ENCODE measurements around the gene CAPNS1.

Gene CAPNS1

GRCh38 chr19:36152019-36152351 is 12.1 kb downstream of the CAPNS1 start:
- peak overlapping the region; percentile 98 for H3K27ac ChIP-seq
- H2AFZ ChIP-seq = peak overlapping the region; percentile 92
- no peak for TF ChIP-seq CTCF (IDR thresholded peaks at IDR 0.05)
- H3K9me3 ChIP-seq (ENCODE audit: control insufficient read depth, low read length) = no peaks in the 10 kb centered on the region
- H3K79me2 ChIP-seq = peaks cover 4% of the 10 kb centered on the region
- no peaks in the 10 kb centered on the region for H3K27me3 ChIP-seq (ENCODE audit: control insufficient read depth, insufficient read depth, low read length)
- peak overlapping the region; percentile 95 for H3K9ac ChIP-seq
- peak overlapping the region; percentile 77 for H3K4me3 ChIP-seq (ENCODE audit: low read depth, low read length)
- H3K4me1 ChIP-seq = no peaks in the 10 kb centered on the region
- peak overlapping the region; percentile 71 for H3K4me2 ChIP-seq (ENCODE audit: low read length)
- no peaks in the 10 kb centered on the region for H3K36me3 ChIP-seq (ENCODE audit: control insufficient read depth, insufficient read depth, low read length)

GRCh38 chr19:36152352-36153091 is 12.7 kb downstream of the CAPNS1 start, which contains the start of gene COX7A1:
Gene COX7A1 (minus strand): TSS chr19:36152447. CDS start chr19:36152407, 40 bp downstream.
- Histone ChIP-seq H3K36me3 (ENCODE audit: control insufficient read depth, insufficient read depth, low read length) (no peaks in the 10 kb centered on the region), H3K4me2 (ENCODE audit: low read length) (peak within 1 kb of the TSS; percentile 71), H3K9me3 (ENCODE audit: control insufficient read depth, low read length) (no peaks in the 10 kb centered on the region), H3K9ac (peak within 1 kb of the TSS; percentile 95), H3K4me3 (ENCODE audit: low read depth, low read length) (peak within 1 kb of the TSS; percentile 77), H2AFZ (peak within 1 kb of the TSS; percentile 92), H3K79me2 (peaks cover 4% of the 10 kb centered on the region), H3K4me1 (no peaks in the 10 kb centered on the region), H3K27ac (peak within 1 kb of the TSS; percentile 98), H3K27me3 (ENCODE audit: control insufficient read depth, insufficient read depth, low read length) (no peaks in the 10 kb centered on the region)
- no peak for TF ChIP-seq CTCF (IDR thresholded peaks at IDR 0.05)

GRCh38 chr19:36153126-36153525 is 13.3 kb downstream of the CAPNS1 start:
- peaks cover 4% of the 10 kb centered on the region for H3K79me2 ChIP-seq
- peak overlapping the region; percentile 71 for H3K4me2 ChIP-seq (ENCODE audit: low read length)
- TF ChIP-seq CTCF (IDR thresholded peaks at IDR 0.05) = no peak
- no peaks in the 10 kb centered on the region for H3K9me3 ChIP-seq (ENCODE audit: control insufficient read depth, low read length)
- H3K9ac ChIP-seq = no peak overlapping the region
- peak overlapping the region; percentile 98 for H3K27ac ChIP-seq
- peak overlapping the region; percentile 77 for H3K4me3 ChIP-seq (ENCODE audit: low read depth, low read length)
- H2AFZ ChIP-seq = peak overlapping the region; percentile 92
- H3K4me1 ChIP-seq = no peaks in the 10 kb centered on the region
- no peaks in the 10 kb centered on the region for H3K27me3 ChIP-seq (ENCODE audit: control insufficient read depth, insufficient read depth, low read length)
- H3K36me3 ChIP-seq (ENCODE audit: control insufficient read depth, insufficient read depth, low read length) = no peaks in the 10 kb centered on the region

GRCh38 chr19:36160821-36161596 is 21.1 kb downstream of the CAPNS1 start:
- H3K4me2 ChIP-seq (ENCODE audit: low read length) = no peak overlapping the region
- H3K9ac ChIP-seq = no peak overlapping the region
- TF ChIP-seq CTCF (IDR thresholded peaks at IDR 0.05) = no peak
- H3K4me1 ChIP-seq = no peaks in the 10 kb centered on the region
- H3K4me3 ChIP-seq (ENCODE audit: low read depth, low read length) = no peak overlapping the region
- no peaks in the 10 kb centered on the region for H3K27me3 ChIP-seq (ENCODE audit: control insufficient read depth, insufficient read depth, low read length)
- H3K79me2 ChIP-seq = no peaks in the 10 kb centered on the region
- H3K27ac ChIP-seq = no peak overlapping the region
- H3K36me3 ChIP-seq (ENCODE audit: control insufficient read depth, insufficient read depth, low read length) = no peaks in the 10 kb centered on the region
- H2AFZ ChIP-seq = no peak overlapping the region
- no peaks in the 10 kb centered on the region for H3K9me3 ChIP-seq (ENCODE audit: control insufficient read depth, low read length)
